Adrenal gland (tissue), 12 donors: Measurements from ENCODE around the gene DAZAP2. TPM values are rescaled to one million over a fixed set of nuclear protein-coding genes. Genes with fewer than 3 reads are reported as not detected.

Experiments
- DNase-seq, 7 donors: peaks; one replicate each; pipeline ENCODE4 v3.0.0-alpha.2; 2019 to 2020
- H3K27ac ChIP-seq, 5 donors: fragments of 200-600 bp; sonication (generic) in 4 of 5; 1 replicate in 3 of 5; 2 replicates in 2 of 5; pipeline versions ENCODE4 v1.5.1 to v1.8.0; 2016 to 2020; ENCODE audit warnings: mild to moderate bottlenecking in 1 of 5
- H3K27me3 ChIP-seq: fragments of 200-600 bp; 2 replicates; pipeline ENCODE4 v1.8.0; 2021
- H3K36me3 ChIP-seq, 2 donors: fragments of 200-600 bp; replicated peaks in 1 of 2; 1 replicate in 1 of 2; 2 replicates in 1 of 2; pipeline versions ENCODE4 v1.5.1 to v1.8.0; 2018 to 2022
- H3K4me1 ChIP-seq, 2 donors: fragments of 200-600 bp; replicated peaks in 1 of 2; 1 replicate in 1 of 2; 2 replicates in 1 of 2; pipeline versions ENCODE4 v1.5.1 to v1.8.0; 2018 to 2021
- H3K4me3 ChIP-seq, 4 donors: fragments of 200-600 bp; sonication (generic) in 3 of 4; one replicate each; pipeline ENCODE4 v1.5.1; 2016 to 2018
- H3K9me3 ChIP-seq, 3 donors: fragments of 200-600 bp; sonication (generic) in 1 of 3; replicated peaks in 1 of 3; 1 replicate in 2 of 3; 2 replicates in 1 of 3; pipeline versions ENCODE4 v1.5.1 to v1.8.0; 2016 to 2021
- CTCF ChIP-seq, 6 experiments: fragments of 450-650 bp in 4 of 6; fragments of 200-600 bp in 2 of 6; sonication (generic) in 1 of 6; IDR thresholded peaks; 1 replicate in 5 of 6; 2 replicates in 1 of 6; pipeline versions ENCODE4 v1.5.1 to v1.8.0; 2016 to 2021; ENCODE audit warnings: antibody characterized with exemption in 6 of 6, mild to moderate bottlenecking in 2 of 6, moderate library complexity in 1 of 6
- POLR2A ChIP-seq, 2 donors: fragments of 450-650 bp; IDR thresholded peaks; one replicate each; pipeline ENCODE4 v1.6.1; 2017; ENCODE audit warnings: antibody characterized with exemption in 2 of 2, mild to moderate bottlenecking in 2 of 2, moderate library complexity in 1 of 2
- WGBS, 4 donors: extraction: QIAGEN DNeasy Blood & Tissue Kit in 2 of 4; methylation state at CpG; one replicate each; pipeline versions ENCODE4 v1.1.5 to v1.1.7; 2013 to 2017; 5-methylcytosine and 5-hydroxymethylcytosine counted together
- intact Hi-C, 2 donors: fragments of 100-400 bp; cut with DNase I; formaldehyde crosslinking; loops; one replicate each; pipeline versions ENCODE4 v1.14.1 to v1.15.0; 2022 to 2023
- polyA plus RNA-seq, 3 donors: library from polyadenylated mRNA; stranded (reverse); fragments of 200-250 nt in 2 of 3; fragments of 350-450 nt in 1 of 3; fragmentation: Illumina TruSeq in 1 of 3; extraction: RNeasy Lipid Tissue Mini Kit (QIAGEN cat#74804) in 1 of 3; gene quantifications; one replicate each; pipeline ENCODE4 v1.2.3, GENCODE V29; 2013 to 2014
- total RNA-seq, 9 donors: library from RNA; depleted of rRNA in 4 of 9; stranded (reverse); fragments of >200 nt in 4 of 9; fragments of 120-200 nt in 1 of 9; fragmentation: NEBNext Ultra II Directional in 1 of 9; extraction: Animal tissue kit (Norgen Biotek cat#: 25700) in 1 of 9; gene quantifications; one replicate each; pipeline versions ENCODE4 v1.1.0 to v1.2.4, GENCODE V29; 2013 to 2023
- donor health status: healthy with polysubstance abuse.
- donor health status: Bipolar disorder and iron deficiency.
- donor health status: DM: yes; HTN: yes; CAD: no.
- donor health status: DM: no; HTN: no; CAD: no.
- donor health status: DM: no; HTN: no; CAD: no.
- donor health status: DM: yes; HTN: yes; CAD: no.

DAZAP2 gene
- total and polyA plus RNA-seq, 12 donors, result 85.8 to 454 (median 210) TPM

- Histone ChIP-seq H3K36me3 (no peaks in the 10 kb centered on the region), H3K27ac (no peak overlapping the region), H3K27me3 (no peaks in the 10 kb centered on the region), H3K4me1 (no peaks in the 10 kb centered on the region), H3K9me3 (no peaks in the 10 kb centered on the region), H3K4me3 (no peak overlapping the region)
- no peak for DNase-seq
- intact Hi-C loops, result no loop called here
- WGBS, 4 donors, result 91 to 97% (median 96%) methylated on average over 7 of the region's 7 CpGs
- TF ChIP-seq POLR2A (IDR thresholded peaks at IDR 0.05), result no peak
- no peak for TF ChIP-seq CTCF (IDR thresholded peaks at IDR 0.05)
These were observed 30.5 kb upstream of the DAZAP2 start for GRCh38 chr12:51208016-51208660.

GRCh38 chr12:51209259-51209658, 29.4 kb upstream of the DAZAP2 start:
- DNase-seq, result no peak
- no peak overlapping the region for H3K4me3 ChIP-seq
- WGBS, 4 donors, result 95 to 100% (median 98%) methylated on average over 2 of the region's 2 CpGs
- no peaks in the 10 kb centered on the region for H3K27me3 ChIP-seq
- intact Hi-C loops, result no loop called here
- H3K9me3 ChIP-seq, result no peaks in the 10 kb centered on the region
- H3K4me1 ChIP-seq, result no peaks in the 10 kb centered on the region
- no peak overlapping the region for H3K27ac ChIP-seq
- H3K36me3 ChIP-seq, result no peaks in the 10 kb centered on the region
- TF ChIP-seq POLR2A (IDR thresholded peaks at IDR 0.05) (no peak), CTCF (IDR thresholded peaks at IDR 0.05) (no peak)

- no peaks in the 10 kb centered on the region for H3K9me3 ChIP-seq
- no peak overlapping the region for H3K4me3 ChIP-seq
- whole genome bisulfite sequencing, 4 donors, result 74 to 93% (median 78%) methylated on average over 2 of the region's 2 CpGs
- H3K36me3 ChIP-seq, result no peaks in the 10 kb centered on the region
- no peaks in the 10 kb centered on the region for H3K27me3 ChIP-seq
- no peak for DNase-seq
- intact Hi-C loops, result no loop called here
- TF ChIP-seq POLR2A (IDR thresholded peaks at IDR 0.05) (no peak), CTCF (IDR thresholded peaks at IDR 0.05) (no peak)
- no peaks in the 10 kb centered on the region for H3K4me1 ChIP-seq
- H3K27ac ChIP-seq, result no peak overlapping the region
These were observed 27.8 kb upstream of the DAZAP2 start for GRCh38 chr12:51210690-51211395.

- Histone ChIP-seq H3K4me3 (no peak overlapping the region), H3K27ac (no peak overlapping the region), H3K36me3 (no peaks in the 10 kb centered on the region), H3K4me1 (peaks cover 4 to 21% of the 10 kb centered on the region in 2 donors), H3K9me3 (no peaks in the 10 kb centered on the region), H3K27me3 (no peaks in the 10 kb centered on the region)
- 94 to 96% (median 95%) methylated on average over 5 of the region's 5 CpGs for WGBS, 4 donors
- intact Hi-C loops, result no loop called here
- no peak for DNase-seq
- TF ChIP-seq POLR2A (IDR thresholded peaks at IDR 0.05) (no peak), CTCF (IDR thresholded peaks at IDR 0.05) (no peak)
These were observed 23.7 kb upstream of the DAZAP2 start for GRCh38 chr12:51214895-51215294.
